GM13977 (cell line): Measurements from ENCODE around the gene TMEM117.
"Not testable (repeated sequence)": the region's sequence is repeated elsewhere in the genome, so short reads cannot be mapped to it uniquely, and the experiment has no call there.

ENCODE experiments used
- DNase-seq: peaks from one replicate; pipeline ENCODE4 v3.0.0; 2012; ENCODE audit warnings: low spot score
- in situ Hi-C: fragments of 300-500 bp; cut with MboI; formaldehyde crosslinking; loops from one replicate; pipeline ENCODE4 v1.12.0; 2022; ENCODE audit warnings: low sequenced_read_pairs, low pct_unique_long_range_greater_than_20kb, mixed read lengths, inconsistent platforms; ENCODE audit not compliant: unreplicated experiment
- TF ChIP-seq, protein P1 (sequence below): IDR thresholded peaks from 2 replicates; pipeline ENCODE4 v1.5.1; 2012; ENCODE audit warnings: mild to moderate bottlenecking, control low read depth; ENCODE audit not compliant: insufficient read depth; ENCODE audit errors: extremely low read depth, missing control alignments

TMEM117 gene

DNA sequence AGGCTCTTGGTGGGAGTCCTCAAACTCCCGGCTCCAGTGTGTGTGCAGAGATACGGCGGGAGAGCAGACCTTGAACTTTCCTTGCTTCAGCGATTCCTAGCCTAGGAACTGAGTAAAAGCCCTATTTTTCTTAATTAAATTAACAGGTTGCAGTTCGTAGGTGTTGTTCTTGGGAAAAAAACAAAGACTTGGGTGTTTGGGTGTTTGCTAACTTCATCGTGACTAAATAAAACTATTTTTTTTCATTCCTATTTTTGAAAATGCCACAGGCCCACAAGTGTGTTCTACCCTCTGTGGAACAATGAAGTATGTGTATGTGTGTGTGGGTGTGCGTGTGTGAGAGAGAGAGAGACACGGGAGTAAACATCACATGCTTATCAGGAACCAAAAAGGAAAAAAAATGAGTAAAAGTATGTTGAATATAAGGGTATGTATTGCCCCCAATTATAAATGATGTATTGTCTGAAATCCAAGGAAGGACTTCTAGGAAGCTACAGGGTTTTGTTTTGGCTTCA is 651 bp downstream of the TMEM117 start:
- TF ChIP-seq, protein P1, sequence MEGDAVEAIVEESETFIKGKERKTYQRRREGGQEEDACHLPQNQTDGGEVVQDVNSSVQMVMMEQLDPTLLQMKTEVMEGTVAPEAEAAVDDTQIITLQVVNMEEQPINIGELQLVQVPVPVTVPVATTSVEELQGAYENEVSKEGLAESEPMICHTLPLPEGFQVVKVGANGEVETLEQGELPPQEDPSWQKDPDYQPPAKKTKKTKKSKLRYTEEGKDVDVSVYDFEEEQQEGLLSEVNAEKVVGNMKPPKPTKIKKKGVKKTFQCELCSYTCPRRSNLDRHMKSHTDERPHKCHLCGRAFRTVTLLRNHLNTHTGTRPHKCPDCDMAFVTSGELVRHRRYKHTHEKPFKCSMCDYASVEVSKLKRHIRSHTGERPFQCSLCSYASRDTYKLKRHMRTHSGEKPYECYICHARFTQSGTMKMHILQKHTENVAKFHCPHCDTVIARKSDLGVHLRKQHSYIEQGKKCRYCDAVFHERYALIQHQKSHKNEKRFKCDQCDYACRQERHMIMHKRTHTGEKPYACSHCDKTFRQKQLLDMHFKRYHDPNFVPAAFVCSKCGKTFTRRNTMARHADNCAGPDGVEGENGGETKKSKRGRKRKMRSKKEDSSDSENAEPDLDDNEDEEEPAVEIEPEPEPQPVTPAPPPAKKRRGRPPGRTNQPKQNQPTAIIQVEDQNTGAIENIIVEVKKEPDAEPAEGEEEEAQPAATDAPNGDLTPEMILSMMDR, result no peak
- DNase-seq, result no peak
- in situ Hi-C loops, result no loop called here

- in situ Hi-C loops, result no loop called here
- TF ChIP-seq, protein P1, result no peak
- DNase-seq, result no peak
Measured at GRCh38 chr12:43840338-43840737, 4.5 kb downstream of the TMEM117 start.

DNA sequence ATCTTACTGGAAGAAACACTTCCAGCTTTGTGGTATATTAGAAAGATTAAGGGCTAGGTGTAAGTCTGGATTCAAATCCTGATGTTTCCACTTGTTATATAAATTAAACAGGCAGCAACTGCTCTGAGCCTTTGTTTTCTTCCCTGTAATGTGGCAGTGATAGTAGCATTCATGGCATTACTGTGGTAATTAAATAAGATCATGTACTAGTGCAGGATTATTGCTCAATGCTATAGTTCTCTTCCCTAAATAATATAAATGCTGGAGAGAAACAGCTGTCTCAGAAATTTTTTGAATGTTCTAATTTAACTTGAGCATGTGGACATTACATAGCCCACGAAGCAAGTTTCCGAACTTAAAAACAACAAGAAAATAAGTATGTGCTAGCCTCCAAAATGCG is 5.4 kb downstream of the TMEM117 start:
- in situ Hi-C loops, result no loop called here
- no peak for DNase-seq
- TF ChIP-seq, protein P1, result no peak

DNA sequence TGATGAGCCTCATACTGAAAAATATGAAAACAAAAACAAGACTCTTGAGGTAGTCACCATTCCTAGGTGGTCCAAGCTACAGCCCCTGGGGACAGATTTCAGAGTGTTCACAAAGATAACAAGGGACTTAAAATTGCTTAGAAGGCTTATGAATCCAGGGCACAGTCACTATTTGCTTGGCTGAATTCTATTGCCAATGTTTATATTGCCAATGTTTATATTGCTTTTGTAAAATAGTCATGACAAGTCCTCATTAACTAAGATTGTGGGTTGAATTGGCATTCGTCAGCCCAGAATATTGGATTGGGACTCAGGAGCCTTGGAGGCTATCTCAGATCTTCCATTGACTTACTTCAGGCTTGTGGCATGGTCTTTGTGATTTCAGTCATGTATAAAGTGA is 6.4 kb downstream of the TMEM117 start:
- TF ChIP-seq, protein P1, result no peak
- in situ Hi-C loops, result no loop called here
- DNase-seq, result no peak

DNA sequence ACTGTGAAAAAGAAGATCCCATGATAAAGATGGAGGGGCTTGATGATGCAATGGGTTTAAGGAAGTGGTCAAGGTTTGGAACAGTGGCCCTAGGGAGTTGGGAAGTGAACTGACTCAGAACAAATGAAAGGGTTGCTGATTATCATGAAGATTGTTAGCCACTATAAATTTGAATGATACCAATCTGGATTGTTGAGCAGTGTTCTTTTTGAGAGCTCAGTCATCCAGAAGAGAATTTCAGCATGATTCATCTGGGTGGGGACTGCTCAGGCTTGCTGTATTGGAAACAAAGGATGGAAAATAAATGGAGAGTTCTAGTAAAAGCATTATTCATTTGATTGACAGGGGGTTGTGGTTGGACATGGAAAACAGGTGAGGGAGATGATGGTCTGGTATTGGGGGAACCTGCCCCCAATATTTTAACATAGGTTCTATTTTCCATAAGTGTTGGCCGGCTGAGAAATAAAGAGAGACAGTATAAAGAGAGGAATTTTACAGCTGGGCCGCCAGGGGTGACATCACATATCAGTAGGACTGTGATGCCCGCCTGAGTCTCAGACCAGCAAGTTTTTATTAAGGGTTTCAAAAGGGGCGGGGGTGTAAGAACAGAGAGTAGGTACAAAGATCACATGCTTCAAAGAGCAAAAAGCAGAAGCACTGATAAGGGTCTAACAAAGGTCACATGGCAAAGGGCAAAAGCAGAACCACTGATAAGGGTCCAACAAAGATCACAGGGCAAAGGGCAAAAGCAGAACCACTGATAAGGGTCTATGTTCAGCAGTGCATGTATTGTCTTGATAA is 11.7 kb downstream of the TMEM117 start:
- in situ Hi-C loops, DNase-seq: not testable (repeated sequence)

- in situ Hi-C loops, result no loop called here
- no peak for DNase-seq
- TF ChIP-seq, protein P1, result no peak
Measured at GRCh38 chr12:43848226-43848507, 12.3 kb downstream of the TMEM117 start.

GRCh38 chr12:43848786-43849185 is 12.9 kb downstream of the TMEM117 start:
- TF ChIP-seq, protein P1, result no peak

More at GRCh38 chr12:43848786-43849185, 12.9 kb downstream of the TMEM117 start:
- no peak for DNase-seq
- in situ Hi-C loops, result no loop called here
